Activated T-cell treated with anti-CD3 and anti-CD28 coated beads, Interleukin-2, amount 50 U/mL, for 24 hours (primary cell): ENCODE data around the gene APBA2.
A peak's percentile ranks its signal among the peaks of the same experiment; 100 is the strongest.
"Not testable (repeated sequence)": the region's sequence is repeated elsewhere in the genome, so short reads cannot be mapped to it uniquely, and the experiment has no call there.

Experiments used
- DNase-seq: peaks from one replicate; pipeline ENCODE4 v3.0.0-alpha.2; 2020
- H3K27ac Mint-ChIP-seq: 2 replicates; pipeline ENCODE4 v1.8.0; 2020; ENCODE audit warnings: mild to moderate bottlenecking, mixed read lengths
- H3K27me3 Mint-ChIP-seq: 2 replicates; pipeline ENCODE4 v1.8.0; 2020; ENCODE audit warnings: mixed read lengths
- H3K36me3 Mint-ChIP-seq: 2 replicates; pipeline ENCODE4 v1.8.0; 2020; ENCODE audit warnings: low read depth, mixed read lengths
- H3K4me1 Mint-ChIP-seq: 2 replicates; pipeline ENCODE4 v1.8.0; 2020; ENCODE audit warnings: low read depth, mixed read lengths
- H3K4me3 Mint-ChIP-seq: 2 replicates; pipeline ENCODE4 v1.8.0; 2020; ENCODE audit warnings: mild to moderate bottlenecking, moderate library complexity, mixed read lengths
- H3K9me3 Mint-ChIP-seq: 2 replicates; pipeline ENCODE4 v1.8.0; 2020; ENCODE audit warnings: mixed read lengths

The APBA2 gene

GRCh38 chr15:29093065-29093435 is 207.3 kb downstream of the APBA2 start:
- H3K27me3 Mint-ChIP-seq: no peaks in the 10 kb centered on the region
- H3K4me3 Mint-ChIP-seq: no peak overlapping the region
- peaks cover 23% of the 10 kb centered on the region for H3K4me1 Mint-ChIP-seq
- no peak for DNase-seq
- H3K9me3 Mint-ChIP-seq: no peaks in the 10 kb centered on the region
- peaks cover 33% of the 10 kb centered on the region for H3K36me3 Mint-ChIP-seq
- H3K27ac Mint-ChIP-seq: no peak overlapping the region

DNA sequence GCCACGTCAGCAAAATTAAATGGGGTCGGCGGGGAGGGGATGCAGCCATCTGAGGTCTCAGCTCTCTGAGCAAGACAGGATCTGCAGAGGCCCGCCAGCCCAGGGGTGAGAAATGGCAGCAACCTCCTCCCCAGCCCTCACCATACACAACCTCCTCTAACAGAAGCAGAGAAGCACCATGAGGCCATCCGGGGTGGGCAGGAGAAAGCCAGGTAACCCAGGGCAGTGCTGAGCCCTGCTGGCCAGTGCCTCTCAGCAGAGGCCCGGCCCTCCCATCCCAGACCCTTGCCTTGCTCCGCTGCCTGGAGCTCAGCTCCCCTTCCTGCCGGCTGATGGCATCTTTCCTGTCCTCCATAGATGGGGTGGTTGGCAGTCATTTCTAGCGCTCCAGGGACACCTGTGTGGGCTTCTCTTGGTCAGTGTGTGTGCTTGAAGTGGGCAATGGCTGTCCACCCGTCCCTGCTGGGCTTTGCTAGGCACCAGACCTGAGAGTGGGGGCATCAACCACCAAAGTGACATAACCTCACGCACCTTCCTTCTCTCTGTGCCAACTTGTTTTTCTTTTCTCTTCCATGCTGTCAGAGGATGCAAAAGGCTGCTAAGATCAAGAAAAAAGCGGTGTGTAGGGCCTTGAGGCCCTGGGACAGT is 208.0 kb downstream of the APBA2 start:
- no peaks in the 10 kb centered on the region for H3K9me3 Mint-ChIP-seq
- peak overlapping the region; percentile 62 for H3K27ac Mint-ChIP-seq
- no peaks in the 10 kb centered on the region for H3K27me3 Mint-ChIP-seq
- peaks cover 39% of the 10 kb centered on the region for H3K36me3 Mint-ChIP-seq
- H3K4me3 Mint-ChIP-seq: no peak overlapping the region
- DNase-seq: no peak
- peaks cover 15% of the 10 kb centered on the region for H3K4me1 Mint-ChIP-seq

- Mint-ChIP-seq H3K27ac (no peak overlapping the region), H3K36me3 (peaks cover 45% of the 10 kb centered on the region), H3K4me3 (no peak overlapping the region), H3K4me1 (peaks cover 6% of the 10 kb centered on the region), H3K9me3 (no peaks in the 10 kb centered on the region), H3K27me3 (no peaks in the 10 kb centered on the region)
- no peak for DNase-seq
Observed at GRCh38 chr15:29094711-29095110, 208.9 kb downstream of the APBA2 start.

- no peak overlapping the region for H3K27ac Mint-ChIP-seq
- no peaks in the 10 kb centered on the region for H3K27me3 Mint-ChIP-seq
- no peak for DNase-seq
- no peaks in the 10 kb centered on the region for H3K4me1 Mint-ChIP-seq
- no peaks in the 10 kb centered on the region for H3K9me3 Mint-ChIP-seq
- no peak overlapping the region for H3K4me3 Mint-ChIP-seq
- H3K36me3 Mint-ChIP-seq: peaks cover 53% of the 10 kb centered on the region
Observed at GRCh38 chr15:29095746-29096145, 210.0 kb downstream of the APBA2 start.

DNA sequence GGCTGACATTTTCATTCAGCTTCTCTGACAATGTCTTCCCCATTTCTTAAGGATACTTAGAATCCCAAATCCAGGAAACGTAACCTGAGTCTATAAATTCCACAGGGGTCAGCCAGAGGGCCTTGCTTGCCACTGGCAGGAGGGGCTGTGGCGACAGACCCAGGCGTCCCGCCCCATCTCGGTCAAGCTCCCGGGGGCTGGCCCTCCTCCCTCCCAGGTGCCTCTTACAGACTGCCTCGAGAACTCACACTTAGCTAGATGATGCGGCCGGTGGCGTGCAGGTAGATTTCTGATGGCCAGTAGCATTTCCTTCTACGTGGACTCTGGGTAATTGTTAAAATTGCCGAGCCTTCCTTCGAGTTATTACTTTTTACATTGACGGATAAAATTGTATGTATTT is 211.4 kb downstream of the APBA2 start:
- Mint-ChIP-seq H3K27me3 (no peaks in the 10 kb centered on the region), H3K4me1 (no peaks in the 10 kb centered on the region), H3K4me3 (no peak overlapping the region), H3K36me3 (peaks cover 63% of the 10 kb centered on the region), H3K9me3 (no peaks in the 10 kb centered on the region), H3K27ac (no peak overlapping the region)
- DNase-seq: no peak

- Mint-ChIP-seq H3K27ac (no peak overlapping the region), H3K9me3 (no peaks in the 10 kb centered on the region), H3K27me3 (no peaks in the 10 kb centered on the region), H3K4me3 (no peak overlapping the region), H3K36me3 (peaks cover 69% of the 10 kb centered on the region), H3K4me1 (peaks cover 5% of the 10 kb centered on the region)
- DNase-seq: no peak
Observed at GRCh38 chr15:29097971-29098370, 212.2 kb downstream of the APBA2 start.

GRCh38 chr15:29098652-29099051 is 212.9 kb downstream of the APBA2 start:
- peaks cover 63% of the 10 kb centered on the region for H3K36me3 Mint-ChIP-seq
- H3K27me3 Mint-ChIP-seq: no peaks in the 10 kb centered on the region
- H3K9me3 Mint-ChIP-seq: no peaks in the 10 kb centered on the region
- no peak overlapping the region for H3K4me3 Mint-ChIP-seq
- peaks cover 5% of the 10 kb centered on the region for H3K4me1 Mint-ChIP-seq
- no peak overlapping the region for H3K27ac Mint-ChIP-seq
- no peak for DNase-seq

DNA sequence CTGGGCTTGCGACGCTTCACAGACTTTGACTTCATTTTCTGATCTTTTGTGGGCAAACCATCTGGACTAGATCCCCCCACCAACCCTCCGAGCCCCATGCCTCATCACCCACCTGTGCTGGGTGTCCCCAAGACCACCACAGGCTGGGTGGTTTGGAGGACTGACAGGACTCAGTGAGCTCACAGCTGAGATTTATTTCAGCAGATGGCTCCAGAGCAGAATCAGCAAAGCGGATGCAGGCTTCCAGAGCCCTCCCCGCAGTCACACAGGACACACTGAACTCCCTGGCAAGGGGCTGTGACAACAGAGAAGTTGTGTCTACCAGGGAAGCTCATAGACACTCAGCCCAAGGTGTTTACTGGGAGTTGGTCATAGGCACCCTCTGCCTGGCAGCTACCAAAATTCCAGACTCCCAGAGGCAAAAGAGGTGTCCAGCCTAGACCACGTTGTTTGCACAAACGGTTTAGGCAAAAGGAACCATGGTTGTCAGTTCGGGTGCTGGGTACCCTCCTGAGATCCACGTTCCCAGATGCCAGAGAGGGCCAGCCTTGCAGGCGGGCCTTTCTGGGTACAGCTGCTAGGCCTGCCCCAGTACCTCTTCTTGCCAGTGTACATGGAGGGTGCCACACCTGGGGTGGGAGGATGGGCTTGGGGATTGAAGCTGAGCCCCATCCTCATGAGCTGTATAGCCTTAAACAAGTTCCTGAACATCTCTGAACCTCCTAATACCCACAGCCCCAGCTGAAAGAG is 213.5 kb downstream of the APBA2 start:
- DNase-seq: no peak
- Mint-ChIP-seq H3K27ac (peak overlapping the region; percentile 44), H3K9me3 (no peaks in the 10 kb centered on the region), H3K4me1 (peaks cover 7% of the 10 kb centered on the region), H3K36me3 (peaks cover 58% of the 10 kb centered on the region), H3K4me3 (no peak overlapping the region), H3K27me3 (no peaks in the 10 kb centered on the region)

DNA sequence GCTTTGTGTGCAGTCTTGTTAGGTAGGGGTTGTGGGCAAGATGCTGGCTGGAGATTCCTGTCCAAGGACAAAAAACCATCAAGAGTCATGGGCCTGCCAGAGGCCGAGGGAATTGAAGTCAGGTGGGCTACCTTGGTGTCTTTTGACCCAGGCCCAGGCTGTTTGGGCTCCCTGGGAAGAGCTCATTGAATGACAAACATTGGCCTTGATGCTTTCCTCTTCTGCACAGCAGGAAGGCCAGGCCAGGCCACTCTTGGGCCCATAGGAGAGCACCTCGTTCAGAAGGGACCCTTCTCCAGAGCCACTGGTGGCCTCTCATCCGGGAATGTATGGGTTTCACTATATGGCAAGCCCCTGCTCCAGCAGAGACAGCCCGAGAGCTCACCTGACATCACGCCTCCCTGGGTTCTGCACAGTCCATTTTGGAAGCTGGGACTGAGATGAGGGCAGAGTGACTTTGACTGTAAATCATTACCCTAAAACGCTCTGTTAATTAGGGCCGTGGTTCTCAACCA is 214.8 kb downstream of the APBA2 start:
- Mint-ChIP-seq H3K36me3 (peaks cover 60% of the 10 kb centered on the region), H3K27ac (no peak overlapping the region), H3K9me3 (no peaks in the 10 kb centered on the region), H3K27me3 (no peaks in the 10 kb centered on the region), H3K4me1 (peaks cover 7% of the 10 kb centered on the region), H3K4me3 (no peak overlapping the region)
- no peak for DNase-seq

DNA sequence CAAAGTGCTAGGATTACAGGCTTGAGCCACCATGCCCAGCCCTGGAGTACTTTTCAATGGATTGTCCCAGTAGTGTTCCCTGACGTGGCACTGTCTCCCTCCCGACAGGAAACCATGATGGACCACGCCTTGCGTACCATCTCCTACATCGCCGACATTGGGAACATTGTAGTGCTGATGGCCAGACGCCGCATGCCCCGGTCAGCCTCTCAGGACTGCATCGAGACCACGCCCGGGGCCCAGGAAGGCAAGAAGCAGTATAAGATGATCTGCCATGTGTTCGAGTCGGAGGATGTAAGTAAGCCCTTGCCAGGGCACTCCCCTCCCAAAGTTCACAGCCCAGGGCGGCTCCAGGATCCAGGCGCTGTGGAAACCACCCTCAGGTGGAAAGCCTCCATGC is 215.7 kb downstream of the APBA2 start:
- DNase-seq: no peak
- H3K27ac Mint-ChIP-seq: no peak overlapping the region
- H3K27me3 Mint-ChIP-seq: no peaks in the 10 kb centered on the region
- peaks cover 7% of the 10 kb centered on the region for H3K4me1 Mint-ChIP-seq
- no peak overlapping the region for H3K4me3 Mint-ChIP-seq
- no peaks in the 10 kb centered on the region for H3K9me3 Mint-ChIP-seq
- peaks cover 59% of the 10 kb centered on the region for H3K36me3 Mint-ChIP-seq

GRCh38 chr15:29102173-29102794 is 216.5 kb downstream of the APBA2 start:
- H3K27me3 Mint-ChIP-seq, H3K4me3 Mint-ChIP-seq, H3K27ac Mint-ChIP-seq, H3K9me3 Mint-ChIP-seq, H3K4me1 Mint-ChIP-seq: not testable (repeated sequence)
- peak; percentile 77 for DNase-seq
- H3K36me3 Mint-ChIP-seq: peaks cover 57% of the 10 kb centered on the region

DNA sequence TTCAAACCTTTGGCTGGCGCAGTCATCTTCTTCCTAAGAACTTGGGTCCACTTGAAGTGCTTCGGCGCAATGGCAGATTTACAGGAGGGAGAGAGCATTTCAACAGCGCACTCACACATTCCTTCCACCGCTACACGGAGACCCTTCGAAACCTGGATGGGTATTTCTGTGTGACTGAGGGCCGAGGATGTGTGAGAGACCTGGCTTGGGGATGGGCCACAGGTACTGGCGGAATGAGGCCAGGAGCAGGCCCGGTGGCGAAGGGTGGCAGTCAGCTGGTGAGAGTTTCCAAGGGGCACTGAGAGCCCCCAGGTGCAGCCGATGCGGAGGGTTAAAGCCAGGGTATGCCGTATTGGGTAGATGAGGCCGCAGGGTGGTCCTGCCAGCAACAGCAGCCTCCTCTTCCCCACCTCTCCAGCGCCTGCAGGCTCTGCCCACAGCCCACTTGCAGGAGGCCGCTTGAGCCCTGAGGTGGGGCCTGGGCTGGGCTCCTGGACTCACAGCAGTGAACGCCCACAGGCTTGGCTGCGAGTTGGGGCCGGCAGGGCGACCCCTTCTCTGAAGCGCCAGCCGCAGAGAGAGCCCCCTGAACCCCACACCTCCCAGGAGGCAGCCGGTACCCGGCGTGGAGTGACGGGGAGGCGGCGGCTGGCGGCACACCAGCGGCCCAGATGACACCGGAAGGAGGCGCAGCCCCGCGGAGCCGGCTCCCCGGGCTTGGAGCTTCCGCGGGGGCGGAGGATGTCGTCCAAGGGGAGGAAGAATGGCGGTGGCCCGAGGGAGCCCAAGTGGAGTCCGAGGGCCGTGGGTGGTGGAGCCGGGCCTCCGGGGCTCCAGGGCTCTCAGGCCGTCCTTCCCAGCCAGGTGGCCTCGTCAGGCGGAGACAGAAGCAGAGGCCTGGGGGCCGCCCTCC is 217.4 kb downstream of the APBA2 start:
- no peaks in the 10 kb centered on the region for H3K27me3 Mint-ChIP-seq
- peaks cover 59% of the 10 kb centered on the region for H3K36me3 Mint-ChIP-seq
- peaks cover 7% of the 10 kb centered on the region for H3K4me1 Mint-ChIP-seq
- no peak overlapping the region for H3K27ac Mint-ChIP-seq
- no peaks in the 10 kb centered on the region for H3K9me3 Mint-ChIP-seq
- DNase-seq: peak; percentile 43
- no peak overlapping the region for H3K4me3 Mint-ChIP-seq

- Mint-ChIP-seq H3K9me3 (no peaks in the 10 kb centered on the region), H3K36me3 (peaks cover 58% of the 10 kb centered on the region), H3K4me3 (no peak overlapping the region), H3K4me1 (peaks cover 7% of the 10 kb centered on the region), H3K27me3 (no peaks in the 10 kb centered on the region), H3K27ac (no peak overlapping the region)
- peak; percentile 79 for DNase-seq
Observed at GRCh38 chr15:29103824-29104565, 218.2 kb downstream of the APBA2 start.

GRCh38 chr15:29104566-29104880 is 218.7 kb downstream of the APBA2 start:
- Mint-ChIP-seq H3K27me3 (no peaks in the 10 kb centered on the region), H3K27ac (no peak overlapping the region), H3K4me1 (peaks cover 7% of the 10 kb centered on the region), H3K9me3 (no peaks in the 10 kb centered on the region), H3K4me3 (no peak overlapping the region), H3K36me3 (peaks cover 56% of the 10 kb centered on the region)
- DNase-seq: no peak
